ENCODE results near the gene GLYR1.

The GLYR1 gene

GRCh38 chr16:4796982-4797804 is 49.9 kb downstream of the GLYR1 start (continued):
- TF ChIP-seq HIC1 (tag by site-specific recombination; IDR thresholded peaks at IDR 0.05), result no peak

GRCh38 chr16:4795828-4796572 is 51.1 kb downstream of the GLYR1 start:
- Histone ChIP-seq H3K4me3 (ENCODE audit: low read depth, low read length) (no peak overlapping the region), H3K9me3 (ENCODE audit: control insufficient read depth, insufficient read depth, low read depth, low read length) (no peaks in the 10 kb centered on the region), H3K4me1 (ENCODE audit: control insufficient read depth, insufficient read depth, low read length) (no peaks in the 10 kb centered on the region), H3K36me3 (ENCODE audit: control insufficient read depth in 2 of 2, insufficient read depth in 1 of 2, low read length in 2 of 2) (peaks cover 0 to 27% of the 10 kb centered on the region in 2 experiments; a peak in 1 of 3 replicates), H3K27ac (ENCODE audit: extremely low read depth, low read depth, low read length) (no peak overlapping the region)
- ChIA-PET CTCF (no interaction called here), POLR2A (no interaction called here)
- TF ChIP-seq GLIS2 (tag by site-specific recombination; IDR thresholded peaks at IDR 0.05) (no peak), ZNF404 (tag by site-specific recombination; IDR thresholded peaks at IDR 0.05) (no peak), REPIN1 (tag by site-specific recombination; IDR thresholded peaks at IDR 0.05; ENCODE audit: low read depth) (no peak), ZNF175 (tag by site-specific recombination; IDR thresholded peaks at IDR 0.05) (no peak), PRDM2 (tag by site-specific recombination; IDR thresholded peaks at IDR 0.05; ENCODE audit: borderline replicate concordance) (no peak), ZNF10 (tag by site-specific recombination; IDR thresholded peaks at IDR 0.05) (no peak), ZNF639 (tag by site-specific recombination; IDR thresholded peaks at IDR 0.05) (no peak), ZNF362 (tag by site-specific recombination; IDR thresholded peaks at IDR 0.05) (no peak), ZNF544 (tag by site-specific recombination; IDR thresholded peaks at IDR 0.05) (no peak), FEZF1 (tag by site-specific recombination; IDR thresholded peaks at IDR 0.05) (no peak), ZNF558 (tag by site-specific recombination; IDR thresholded peaks at IDR 0.05) (no peak), ZNF48 (tag by site-specific recombination; IDR thresholded peaks at IDR 0.05) (no peak), ZNF501 (tag by site-specific recombination; IDR thresholded peaks at IDR 0.05) (no peak), ZNF529 (tag by site-specific recombination; IDR thresholded peaks at IDR 0.05; ENCODE audit: insufficient replicate concordance) (no peak), ZNF266 (tag by site-specific recombination; IDR thresholded peaks at IDR 0.05; ENCODE audit: low read depth) (no peak), ZNF114 (tag by site-specific recombination; IDR thresholded peaks at IDR 0.05) (no peak)
